ENCODE data around the gene SMIM17.

DNA sequence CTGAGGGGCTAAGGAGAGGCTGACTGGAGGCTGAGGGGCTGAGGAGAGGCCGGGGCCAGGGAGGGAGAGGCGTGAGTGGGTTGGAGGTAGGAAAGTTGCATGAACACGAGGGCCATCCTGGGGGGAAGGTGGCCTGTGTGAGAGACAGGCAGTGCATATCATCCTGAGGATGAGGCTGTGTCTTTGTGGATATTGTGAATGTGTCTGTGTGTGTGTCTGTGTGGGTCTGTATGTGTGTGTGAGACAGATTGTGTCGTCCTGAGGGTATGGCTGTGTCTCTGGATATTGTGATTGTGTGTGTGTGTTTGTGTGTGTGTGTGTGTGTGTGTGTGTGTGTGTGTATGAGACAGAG lies 47.4 kb upstream of the SMIM17 start:
- no peak for TF ChIP-seq GATA2 (IDR thresholded peaks at IDR 0.05; ENCODE audit: low read depth, low read length)
- TF ChIP-seq GATA3 (IDR thresholded peaks at IDR 0.05; ENCODE audit: low read depth, low read length) = no peak

Measured in SH-SY5Y (cell line).